ENCODE results near the gene SLC25A29.
A peak's percentile ranks its signal among the peaks of the same experiment; 100 is the strongest.

SLC25A29 gene

GRCh38 chr14:100261621-100262020 is 44.6 kb downstream of the SLC25A29 start:
- Histone ChIP-seq H3K36me3 (peaks cover 43 to 63% (median 56%) of the 10 kb centered on the region in 11 experiments), H4K20me1 (peaks cover 100% of the 10 kb centered on the region in 11 experiments), H3K4me2 (peak overlapping the region; percentile 20 to 65 (median 49)), H3K9me3 (replicated peaks in 1 of 11) (no peaks in the 10 kb centered on the region), H3K27me3 (no peaks in the 10 kb centered on the region), H3K4me3 (no peak overlapping the region), H3K4me1 (peaks cover 44 to 73% (median 51%) of the 10 kb centered on the region in 10 experiments), H3K27ac (peak overlapping the region in 1 of 11 experiments; percentile 8; a peak in 1 of 22 replicates), H3K9ac (peak overlapping the region in 2 of 11 experiments; percentile 2 to 25; a peak in 1 of 22 replicates)
- no peak for TF ChIP-seq Cebpa-rat (IDR thresholded peaks at IDR 0.05)

- Histone ChIP-seq H3K36me3 (peaks cover 0 to 51% (median 35%) of the 10 kb centered on the region in 11 experiments; a peak in 16 of 22 replicates), H3K27me3 (no peaks in the 10 kb centered on the region), H3K4me1 (peaks cover 28 to 58% (median 38%) of the 10 kb centered on the region in 10 experiments), H4K20me1 (peaks cover 100% of the 10 kb centered on the region in 11 experiments), H3K4me3 (no peak overlapping the region), H3K27ac (no peak overlapping the region), H3K9ac (no peak overlapping the region), H3K9me3 (replicated peaks in 1 of 11) (no peaks in the 10 kb centered on the region), H3K4me2 (peak overlapping the region in 6 of 11 experiments; percentile 3 to 33 (median 23); a peak in 3 of 22 replicates)
- no peak for TF ChIP-seq Cebpa-rat (IDR thresholded peaks at IDR 0.05)
Measured at GRCh38 chr14:100256339-100256895, 49.8 kb downstream of the SLC25A29 start.

- TF ChIP-seq Cebpa-rat (IDR thresholded peaks at IDR 0.05), result no peak
- Histone ChIP-seq H3K9ac (no peak overlapping the region), H3K4me3 (no peak overlapping the region), H3K27me3 (no peaks in the 10 kb centered on the region), H4K20me1 (peaks cover 100% of the 10 kb centered on the region in 11 experiments), H3K9me3 (replicated peaks in 1 of 11) (no peaks in the 10 kb centered on the region), H3K27ac (no peak overlapping the region), H3K4me1 (peaks cover 9 to 54% (median 29%) of the 10 kb centered on the region in 10 experiments; a peak in 19 of 20 replicates), H3K4me2 (no peak overlapping the region), H3K36me3 (peaks cover 0 to 80% (median 57%) of the 10 kb centered on the region in 11 experiments; a peak in 18 of 22 replicates)
Measured at GRCh38 chr14:100252684-100253083, 53.6 kb downstream of the SLC25A29 start.

- Histone ChIP-seq H3K27me3 (no peaks in the 10 kb centered on the region), H3K36me3 (peaks cover 0 to 80% (median 49%) of the 10 kb centered on the region in 11 experiments; a peak in 18 of 22 replicates), H3K27ac (no peak overlapping the region), H3K9ac (no peak overlapping the region), H3K9me3 (replicated peaks in 1 of 11) (no peaks in the 10 kb centered on the region), H3K4me2 (peak overlapping the region in 4 of 11 experiments; percentile 10 to 37 (median 24); a peak in 4 of 22 replicates), H3K4me3 (no peak overlapping the region), H3K4me1 (peaks cover 18 to 54% (median 27%) of the 10 kb centered on the region in 10 experiments), H4K20me1 (peaks cover 100% of the 10 kb centered on the region in 11 experiments)
- TF ChIP-seq Cebpa-rat (IDR thresholded peaks at IDR 0.05), result no peak
Measured at GRCh38 chr14:100250732-100251465, 55.3 kb downstream of the SLC25A29 start.

- peaks cover 46 to 89% (median 62%) of the 10 kb centered on the region in 10 experiments for H3K4me1 ChIP-seq
Measured at GRCh38 chr14:100246809-100247428, 59.3 kb downstream of the SLC25A29 start.

GRCh38 chr14:100243020-100243419 is 63.2 kb downstream of the SLC25A29 start:
- peaks cover 0 to 46% (median 26%) of the 10 kb centered on the region in 11 experiments; a peak in 16 of 22 replicates for H3K36me3 ChIP-seq
- peak overlapping the region in 1 of 11 experiments; percentile 29; a peak in 1 of 22 replicates for H3K27ac ChIP-seq
- H4K20me1 ChIP-seq, result peaks cover 77 to 88% (median 79%) of the 10 kb centered on the region in 11 experiments
- TF ChIP-seq Cebpa-rat (IDR thresholded peaks at IDR 0.05), result no peak
- H3K4me3 ChIP-seq, result no peak overlapping the region; a peak in 2 of 20 replicates
- H3K9me3 ChIP-seq (replicated peaks in 1 of 11), result no peaks in the 10 kb centered on the region
- peak overlapping the region in 5 of 11 experiments; percentile 8 to 53 (median 35); a peak in 4 of 22 replicates for H3K9ac ChIP-seq
- peak overlapping the region; percentile 75 to 95 (median 87) for H3K4me2 ChIP-seq
- peaks cover 48 to 69% (median 65%) of the 10 kb centered on the region in 10 experiments for H3K4me1 ChIP-seq
- H3K27me3 ChIP-seq, result no peaks in the 10 kb centered on the region

More at GRCh38 chr14:100246809-100247428, 59.3 kb downstream of the SLC25A29 start:
- H3K9ac ChIP-seq, result peak overlapping the region in 1 of 11 experiments; percentile 41; a peak in 1 of 22 replicates
- no peak for TF ChIP-seq Cebpa-rat (IDR thresholded peaks at IDR 0.05)
- H4K20me1 ChIP-seq, result peaks cover 100% of the 10 kb centered on the region in 11 experiments
- H3K27ac ChIP-seq, result no peak overlapping the region
- no peak overlapping the region for H3K4me3 ChIP-seq
- no peaks in the 10 kb centered on the region for H3K9me3 ChIP-seq (replicated peaks in 1 of 11)
- H3K36me3 ChIP-seq, result peaks cover 0 to 71% (median 45%) of the 10 kb centered on the region in 11 experiments; a peak in 17 of 22 replicates
- no peaks in the 10 kb centered on the region for H3K27me3 ChIP-seq
- peak overlapping the region; percentile 4 to 53 (median 37); a peak in 19 of 22 replicates for H3K4me2 ChIP-seq

GRCh38 chr14:100241279-100241678 is 65.0 kb downstream of the SLC25A29 start:
- H3K27me3 ChIP-seq, result no peaks in the 10 kb centered on the region
- H3K4me1 ChIP-seq, result peaks cover 45 to 64% (median 61%) of the 10 kb centered on the region in 10 experiments
- peak overlapping the region; percentile 30 to 99 (median 96); a peak in 16 of 22 replicates for H3K27ac ChIP-seq
- H3K4me3 ChIP-seq, result peak overlapping the region; percentile 91 to 100 (median 99)
- peak overlapping the region; percentile 96 to 99 (median 98) for H3K9ac ChIP-seq
- peaks cover 74 to 88% (median 77%) of the 10 kb centered on the region in 11 experiments for H4K20me1 ChIP-seq
- peak overlapping the region; percentile 75 to 95 (median 87) for H3K4me2 ChIP-seq
- H3K36me3 ChIP-seq, result peaks cover 0 to 37% (median 23%) of the 10 kb centered on the region in 11 experiments; a peak in 15 of 22 replicates
- H3K9me3 ChIP-seq (replicated peaks in 1 of 11), result no peaks in the 10 kb centered on the region
- TF ChIP-seq Cebpa-rat (IDR thresholded peaks at IDR 0.05), result no peak

All from BLaER1 treated with 17β-estradiol and CSF1 and Interleukin-3, amounts not matched to agents 10 nM and 100 nM (cell line).